GM12878 (cell line): ENCODE data around the gene AMBRA1. TPM values are rescaled to one million over a fixed set of nuclear protein-coding genes. Genes with fewer than 3 reads are reported as not detected.

Experiments used
- ATAC-seq: fragments of 200-7000 bp; cut with Tn5 transposase; 3 replicates; pipeline ENCODE4 v1.9.1; 2020; ENCODE audit warnings: mild to moderate bottlenecking, moderate library complexity
- BruUV-seq: library from RNA; stranded (reverse); fragments of 400-500 nt; replicated peaks from 2 replicates; lab custom pipeline; 2021; lab: Mats Ljungman, UMichigan
- CTCF ChIA-PET: fragments of 300-600 bp; sonication (Branson Sonifier 250); formaldehyde crosslinking; extraction: SDS; loops from one replicate; lab custom pipeline; 2021; ENCODE audit warnings: inconsistent platforms; lab: Yijun Ruan, JAX
- POLR2A ChIA-PET: fragments of 350-600 bp; formaldehyde crosslinking; extraction: SDS; loops from one replicate; lab custom pipeline; 2021; ENCODE audit warnings: inconsistent platforms; lab: Charles Lee
- RAD21 ChIA-PET: fragments of 300-600 bp; sonication (Branson Sonifier 250); formaldehyde crosslinking; loops from one replicate; lab custom pipeline; 2023; ENCODE audit warnings: antibody characterized with exemption; ENCODE audit not compliant: unreplicated experiment; lab: Charles Lee
- SMC1A ChIA-PET: fragments of 300-600 bp; sonication (Branson Sonifier 250); formaldehyde crosslinking; loops from one replicate; lab custom pipeline; 2023; ENCODE audit not compliant: unreplicated experiment, uncharacterized antibody; lab: Charles Lee
- DNase-seq: peaks from one replicate; pipeline ENCODE4 v3.0.0-alpha.2; 2011; ENCODE audit warnings: low read depth, low spot score
- FAIRE-seq: peaks from 3 replicates; lab custom pipeline; 2011; peaks lifted over from hg19 to GRCh38; lab: Jason Lieb, UNC
- H2AFZ ChIP-seq: 2 replicates; pipeline ENCODE4 v1.6.0; 2011; ENCODE audit warnings: low read depth, low read length, control low read depth; ENCODE audit not compliant: control insufficient read depth
- H3K27ac ChIP-seq: 2 replicates; pipeline ENCODE4 v1.5.1; 2011; ENCODE audit warnings: control low read depth; ENCODE audit not compliant: control insufficient read depth, insufficient read depth
- H3K27me3 ChIP-seq, 2 experiments: replicated peaks in 1 of 2; 2 replicates each; pipeline versions ENCODE4 v1.6.0 to v1.6.1; 2011; ENCODE audit warnings: low read length in 1 of 2; ENCODE audit not compliant: control insufficient read depth in 2 of 2, insufficient read depth in 2 of 2
- H3K36me3 ChIP-seq, 2 experiments: 2 replicates each; pipeline ENCODE4 v1.5.1; 2011; ENCODE audit warnings: low read length in 1 of 2; ENCODE audit not compliant: control insufficient read depth in 2 of 2, insufficient read depth in 2 of 2
- H3K4me1 ChIP-seq: 2 replicates; pipeline ENCODE4 v1.6.1; 2011; ENCODE audit warnings: mild to moderate bottlenecking, low read length, moderate library complexity, mixed read lengths; ENCODE audit not compliant: control insufficient read depth, insufficient read depth
- H3K4me2 ChIP-seq: 2 replicates; pipeline ENCODE4 v1.6.0; 2011; ENCODE audit warnings: control low read depth; ENCODE audit not compliant: control insufficient read depth, insufficient read depth
- H3K4me3 ChIP-seq: fragments of 200-600 bp; sonication (generic); 2 replicates; pipeline ENCODE4 v1.5.1; 2016
- H3K79me2 ChIP-seq: 2 replicates; pipeline ENCODE4 v1.6.0; 2011; ENCODE audit warnings: low read length; ENCODE audit not compliant: control insufficient read depth, insufficient read depth
- H3K9ac ChIP-seq: 2 replicates; pipeline ENCODE4 v1.8.0; 2011; ENCODE audit warnings: low read length, control low read depth, mixed read lengths; ENCODE audit not compliant: control insufficient read depth, insufficient read depth
- H3K9me3 ChIP-seq: replicated peaks from 3 replicates; pipeline ENCODE4 v1.5.1; 2011; ENCODE audit warnings: mild to moderate bottlenecking, low read length; ENCODE audit not compliant: control insufficient read depth, insufficient read depth
- H4K20me1 ChIP-seq: 2 replicates; pipeline ENCODE4 v1.6.0; 2011; ENCODE audit not compliant: control insufficient read depth, insufficient read depth
- MEF2B ChIP-seq: fragments of 450-650 bp; IDR thresholded peaks from 2 replicates; pipeline ENCODE4 v1.6.1; 2018; ENCODE audit warnings: mild to moderate bottlenecking, moderate library complexity; ENCODE audit not compliant: partially characterized antibody, poor library complexity, severe bottlenecking
- MTA2 ChIP-seq: fragments of 450-650 bp; IDR thresholded peaks from 2 replicates; pipeline ENCODE4 v1.6.1; 2016; ENCODE audit warnings: low read depth, mild to moderate bottlenecking, moderate library complexity
- SPI1 ChIP-seq: IDR thresholded peaks from 2 replicates; pipeline ENCODE4 v1.6.1; 2011; ENCODE audit warnings: low read depth, mild to moderate bottlenecking, low read length, moderate library complexity, borderline replicate concordance; ENCODE audit not compliant: insufficient read depth
- ZNF24 ChIP-seq: fragments of 450-650 bp; IDR thresholded peaks from 2 replicates; pipeline ENCODE4 v1.6.1; 2017; ENCODE audit warnings: antibody characterized with exemption, mild to moderate bottlenecking
- ZNF384 ChIP-seq: IDR thresholded peaks from 2 replicates; pipeline ENCODE4 v1.6.1; 2012; ENCODE audit warnings: low read depth, mild to moderate bottlenecking, low read length, improper control_type of control experiment, borderline replicate concordance
- WGBS: methylation state at CpG from one replicate; pipeline ENCODE4 v1.1.6; 2016; ENCODE audit warnings: low lambda C conversion rate; ENCODE audit not compliant: insufficient replicate concordance, insufficient coverage; ENCODE audit errors: missing lambda C conversion rate; 5-methylcytosine and 5-hydroxymethylcytosine counted together
- in situ Hi-C: fragments of 300-500 bp; cut with MboI; formaldehyde crosslinking; loops from 9 replicates; pipeline ENCODE4 v1.14.3; 2018; ENCODE audit warnings: mixed read lengths
- intact Hi-C: fragments of 100-400 bp; cut with micrococcal nuclease; formaldehyde crosslinking; loops from one replicate; pipeline ENCODE4 v1.14.2; 2022; ENCODE audit not compliant: unreplicated experiment
- polyA plus RNA-seq, 11 experiments: library from polyadenylated mRNA; depleted of rRNA in 4 of 11; unstranded in 6 of 11; stranded (reverse) in 5 of 11; fragments of >200 nt; fragmentation: Nextera tagmentation in 4 of 11; fragmentation: Illumina TruSeq in 1 of 11; extraction: Ambion mirVana in 4 of 11; extraction: Trizol in 1 of 11; gene quantifications; 1 replicate in 1 of 11; 2 replicates in 10 of 11; pipeline versions ENCODE4 v1.2.1 to v1.2.3, GENCODE V29; 2011 to 2016; ENCODE audit warnings: inconsistent platforms in 2 of 11, missing spikeins in 2 of 11, low read depth in 1 of 11
- total RNA-seq, 4 experiments: library from RNA; depleted of rRNA in 3 of 4; stranded (reverse); fragments of >200 nt in 3 of 4; fragmentation: Illumina TruSeq in 1 of 4; extraction: Trizol in 1 of 4; gene quantifications; 2 replicates each; pipeline versions ENCODE4 v1.2.1 to v1.2.3, GENCODE V29; 2013 to 2021
- TF ChIP-seq, protein P1 (sequence below): IDR thresholded peaks from 2 replicates; pipeline ENCODE4 v1.6.1; 2011; ENCODE audit warnings: borderline replicate concordance, low read depth, mild to moderate bottlenecking, moderate library complexity, low read length; ENCODE audit not compliant: insufficient read depth, poor library complexity, severe bottlenecking
- TF ChIP-seq, protein P2 (sequence below): fragments of 450-650 bp; IDR thresholded peaks from 2 replicates; pipeline ENCODE4 v1.6.1; 2016; ENCODE audit warnings: mild to moderate bottlenecking
- TF ChIP-seq, protein P3 (sequence below): fragments of 150-350 bp; IDR thresholded peaks from 2 replicates; pipeline ENCODE4 v1.6.1; 2014; ENCODE audit warnings: mild to moderate bottlenecking, low read depth, low read length
- TF ChIP-seq, protein P4 (sequence below), 3 experiments: IDR thresholded peaks in 2 of 3; conservative IDR thresholded peaks in 1 of 3; 2 replicates each; pipeline ENCODE4 v1.5.1; 2011; ENCODE audit warnings: low read depth in 3 of 3, low read length in 3 of 3, mild to moderate bottlenecking in 3 of 3, control low read depth in 2 of 3, moderate library complexity in 2 of 3, inconsistent platforms in 1 of 3, mixed read lengths in 1 of 3; ENCODE audit not compliant: control insufficient read depth in 2 of 3, insufficient read depth in 1 of 3; ENCODE audit errors: extremely low read depth in 1 of 3

The AMBRA1 gene
- total and polyA plus RNA-seq, 10 of the 15 experiments (the other 5 are each of a cell fraction or from before 2014, with no cell fraction given): 0.57 to 34.3 (median 13.7) TPM

DNA sequence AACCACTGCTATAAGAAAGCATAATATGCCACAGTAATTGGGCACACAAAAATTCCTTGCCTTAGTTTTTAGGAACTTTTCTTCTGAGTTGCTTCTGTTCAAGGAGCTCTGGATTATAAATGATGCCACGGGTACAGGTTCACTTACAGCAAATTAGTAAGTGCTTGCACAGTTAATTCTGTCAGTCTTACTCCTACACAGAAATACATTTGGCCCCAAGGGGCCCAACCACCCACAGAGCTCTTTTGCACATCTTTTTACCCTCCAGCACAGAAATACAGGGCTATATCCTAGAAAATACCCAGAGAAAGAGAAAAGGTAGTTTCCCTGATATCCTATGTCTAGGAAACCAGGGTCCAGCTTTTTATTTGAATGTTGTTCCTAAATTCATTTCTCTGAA, 115.6 kb downstream of the AMBRA1 start:
- ChIA-PET SMC1A (interaction anchor here (0.7 to 11.2 kb wide), 15 partner anchors 9 to 76 kb away, joined by 3 to 171 read pairs (median 4); no protein-coding TSS in a partner anchor), CTCF (interaction anchor here (0.7 to 9.9 kb wide), 12 partner anchors 12 to 139 kb away, joined by 3 to 135 read pairs (median 4); partner anchors contain the start of genes ATG13 and HARBI1), POLR2A (interaction anchor here (0.6 to 4.9 kb wide), 11 partner anchors 9 to 1355 kb away, joined by 3 to 69 read pairs (median 4); no protein-coding TSS in a partner anchor), RAD21 (interaction anchor here (0.6 to 7.4 kb wide), 14 partner anchors 11 to 86 kb away, joined by 3 to 130 read pairs (median 7); no protein-coding TSS in a partner anchor)
- FAIRE-seq (no peak), ATAC-seq (no peak), DNase-seq (no peak)
- Histone ChIP-seq H2AFZ (no peak overlapping the region), H3K79me2 (peaks cover 4% of the 10 kb centered on the region), H3K27me3 (no peaks in the 10 kb centered on the region), H4K20me1 (no peaks in the 10 kb centered on the region; the same call in 1 of the 2 replicates), H3K4me2 (no peak overlapping the region), H3K36me3 (peaks cover 0 to 3% of the 10 kb centered on the region in 2 experiments; a peak in 2 of 4 replicates), H3K4me3 (no peak overlapping the region), H3K27ac (0 out of 2 replicates have a peak overlapping the region, but pooled peaks have one; percentile 11), H3K4me1 (peaks cover 16% of the 10 kb centered on the region), H3K9ac (no peak overlapping the region), H3K9me3 (no peaks in the 10 kb centered on the region)
- TF ChIP-seq, protein P1, sequence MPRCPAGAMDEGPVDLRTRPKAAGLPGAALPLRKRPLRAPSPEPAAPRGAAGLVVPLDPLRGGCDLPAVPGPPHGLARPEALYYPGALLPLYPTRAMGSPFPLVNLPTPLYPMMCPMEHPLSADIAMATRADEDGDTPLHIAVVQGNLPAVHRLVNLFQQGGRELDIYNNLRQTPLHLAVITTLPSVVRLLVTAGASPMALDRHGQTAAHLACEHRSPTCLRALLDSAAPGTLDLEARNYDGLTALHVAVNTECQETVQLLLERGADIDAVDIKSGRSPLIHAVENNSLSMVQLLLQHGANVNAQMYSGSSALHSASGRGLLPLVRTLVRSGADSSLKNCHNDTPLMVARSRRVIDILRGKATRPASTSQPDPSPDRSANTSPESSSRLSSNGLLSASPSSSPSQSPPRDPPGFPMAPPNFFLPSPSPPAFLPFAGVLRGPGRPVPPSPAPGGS: peak; percentile 22
- TF ChIP-seq, protein P2, sequence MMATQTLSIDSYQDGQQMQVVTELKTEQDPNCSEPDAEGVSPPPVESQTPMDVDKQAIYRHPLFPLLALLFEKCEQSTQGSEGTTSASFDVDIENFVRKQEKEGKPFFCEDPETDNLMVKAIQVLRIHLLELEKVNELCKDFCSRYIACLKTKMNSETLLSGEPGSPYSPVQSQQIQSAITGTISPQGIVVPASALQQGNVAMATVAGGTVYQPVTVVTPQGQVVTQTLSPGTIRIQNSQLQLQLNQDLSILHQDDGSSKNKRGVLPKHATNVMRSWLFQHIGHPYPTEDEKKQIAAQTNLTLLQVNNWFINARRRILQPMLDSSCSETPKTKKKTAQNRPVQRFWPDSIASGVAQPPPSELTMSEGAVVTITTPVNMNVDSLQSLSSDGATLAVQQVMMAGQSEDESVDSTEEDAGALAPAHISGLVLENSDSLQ: peak; percentile 58; the same call in 1 of the 2 replicates
- TF ChIP-seq MTA2 (0 out of 2 replicates have a peak, but pooled peaks have one; percentile 16), MEF2B (peak; percentile 91), SPI1 (no peak), ZNF384 (no peak), ZNF24 (no peak)
- TF ChIP-seq, protein P3, sequence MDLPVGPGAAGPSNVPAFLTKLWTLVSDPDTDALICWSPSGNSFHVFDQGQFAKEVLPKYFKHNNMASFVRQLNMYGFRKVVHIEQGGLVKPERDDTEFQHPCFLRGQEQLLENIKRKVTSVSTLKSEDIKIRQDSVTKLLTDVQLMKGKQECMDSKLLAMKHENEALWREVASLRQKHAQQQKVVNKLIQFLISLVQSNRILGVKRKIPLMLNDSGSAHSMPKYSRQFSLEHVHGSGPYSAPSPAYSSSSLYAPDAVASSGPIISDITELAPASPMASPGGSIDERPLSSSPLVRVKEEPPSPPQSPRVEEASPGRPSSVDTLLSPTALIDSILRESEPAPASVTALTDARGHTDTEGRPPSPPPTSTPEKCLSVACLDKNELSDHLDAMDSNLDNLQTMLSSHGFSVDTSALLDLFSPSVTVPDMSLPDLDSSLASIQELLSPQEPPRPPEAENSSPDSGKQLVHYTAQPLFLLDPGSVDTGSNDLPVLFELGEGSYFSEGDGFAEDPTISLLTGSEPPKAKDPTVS: no peak
- TF ChIP-seq, protein P4, sequence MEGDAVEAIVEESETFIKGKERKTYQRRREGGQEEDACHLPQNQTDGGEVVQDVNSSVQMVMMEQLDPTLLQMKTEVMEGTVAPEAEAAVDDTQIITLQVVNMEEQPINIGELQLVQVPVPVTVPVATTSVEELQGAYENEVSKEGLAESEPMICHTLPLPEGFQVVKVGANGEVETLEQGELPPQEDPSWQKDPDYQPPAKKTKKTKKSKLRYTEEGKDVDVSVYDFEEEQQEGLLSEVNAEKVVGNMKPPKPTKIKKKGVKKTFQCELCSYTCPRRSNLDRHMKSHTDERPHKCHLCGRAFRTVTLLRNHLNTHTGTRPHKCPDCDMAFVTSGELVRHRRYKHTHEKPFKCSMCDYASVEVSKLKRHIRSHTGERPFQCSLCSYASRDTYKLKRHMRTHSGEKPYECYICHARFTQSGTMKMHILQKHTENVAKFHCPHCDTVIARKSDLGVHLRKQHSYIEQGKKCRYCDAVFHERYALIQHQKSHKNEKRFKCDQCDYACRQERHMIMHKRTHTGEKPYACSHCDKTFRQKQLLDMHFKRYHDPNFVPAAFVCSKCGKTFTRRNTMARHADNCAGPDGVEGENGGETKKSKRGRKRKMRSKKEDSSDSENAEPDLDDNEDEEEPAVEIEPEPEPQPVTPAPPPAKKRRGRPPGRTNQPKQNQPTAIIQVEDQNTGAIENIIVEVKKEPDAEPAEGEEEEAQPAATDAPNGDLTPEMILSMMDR (IDR thresholded peaks at IDR 0.05 in 2 of 3, conservative IDR thresholded peaks at IDR 0.05 in 1 of 3; ENCODE audit: control insufficient read depth in 2 of 3, extremely low read depth in 1 of 3, insufficient read depth in 1 of 3, low read depth in 3 of 3, low read length in 3 of 3): no peak
- 0% methylated on average over 1 of the region's 1 CpG for WGBS
- intact Hi-C loops (no loop called here), in situ Hi-C loops (no loop called here)
- no TSS peak for BruUV-seq
